IPS-18a (cell line): ENCODE results near the gene PRUNE2.
"Not testable (repeated sequence)": the region's sequence is repeated elsewhere in the genome, so short reads cannot be mapped to it uniquely, and the experiment has no call there.

Experiments used
- H3K27ac ChIP-seq: one replicate; pipeline ENCODE4 v1.5.1; 2013; ENCODE audit warnings: low read length
- H3K27me3 ChIP-seq: one replicate; pipeline ENCODE4 v1.6.1; 2013; ENCODE audit warnings: mild to moderate bottlenecking, low read length; ENCODE audit not compliant: control insufficient read depth, insufficient read depth
- H3K36me3 ChIP-seq: one replicate; pipeline ENCODE4 v1.6.1; 2013; ENCODE audit warnings: low read depth, low read length; ENCODE audit not compliant: control insufficient read depth
- H3K4me1 ChIP-seq: one replicate; pipeline ENCODE4 v1.6.1; 2013; ENCODE audit warnings: low read depth, low read length; ENCODE audit not compliant: control insufficient read depth
- H3K4me3 ChIP-seq: one replicate; pipeline ENCODE4 v1.5.1; 2013; ENCODE audit warnings: low read length
- H3K9ac ChIP-seq: one replicate; pipeline ENCODE4 v1.6.1; 2013; ENCODE audit warnings: mild to moderate bottlenecking, low read length, moderate library complexity
- H3K9me3 ChIP-seq: one replicate; pipeline ENCODE4 v1.6.1; 2013; ENCODE audit warnings: low read depth, low read length; ENCODE audit not compliant: control insufficient read depth

The PRUNE2 gene

DNA sequence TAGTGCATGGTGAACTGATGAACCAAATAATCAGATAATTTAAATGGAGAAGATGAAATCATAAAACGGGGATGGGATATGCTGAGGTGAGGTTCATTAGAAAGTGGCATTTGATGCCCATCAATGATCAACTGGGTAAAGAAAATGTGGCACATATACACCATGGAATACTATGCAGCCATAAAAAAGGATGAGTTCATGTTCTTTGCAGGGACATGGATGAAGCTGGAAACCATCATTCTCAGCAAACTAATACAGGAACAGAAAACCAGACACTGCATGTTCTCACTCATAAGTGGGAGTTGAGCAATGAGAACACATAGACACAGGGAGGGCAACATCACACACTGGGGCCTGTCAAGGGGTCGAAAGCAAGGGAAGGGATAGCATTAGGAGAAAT is 47.7 kb downstream of the PRUNE2 start:
- H3K27me3 ChIP-seq, H3K4me3 ChIP-seq, H3K4me1 ChIP-seq, H3K9ac ChIP-seq, H3K9me3 ChIP-seq, H3K27ac ChIP-seq, H3K36me3 ChIP-seq: not testable (repeated sequence)

DNA sequence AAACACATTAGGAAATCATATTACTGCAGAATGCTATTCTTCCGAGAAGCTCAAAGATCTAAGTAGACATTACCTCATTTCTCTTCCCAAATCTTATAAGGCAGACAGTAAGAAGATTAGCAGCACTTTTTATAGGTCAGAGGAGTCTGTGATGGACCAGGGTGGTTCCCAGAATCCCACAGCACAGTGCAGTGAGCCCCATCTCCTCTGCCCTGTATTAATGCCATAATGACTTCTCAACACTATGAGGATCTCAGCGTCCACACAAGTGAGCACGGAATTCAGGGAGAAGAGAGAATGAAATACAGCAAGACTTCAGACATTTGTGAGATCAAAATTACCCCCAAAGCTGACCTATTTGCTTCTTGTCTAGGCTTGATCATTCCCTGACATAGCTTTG is 49.9 kb downstream of the PRUNE2 start:
- Histone ChIP-seq H3K9me3 (no peaks in the 10 kb centered on the region), H3K27me3 (no peaks in the 10 kb centered on the region), H3K9ac (no peak overlapping the region), H3K4me3 (no peak overlapping the region), H3K4me1 (peaks cover 5% of the 10 kb centered on the region), H3K36me3 (no peaks in the 10 kb centered on the region), H3K27ac (no peak overlapping the region)

DNA sequence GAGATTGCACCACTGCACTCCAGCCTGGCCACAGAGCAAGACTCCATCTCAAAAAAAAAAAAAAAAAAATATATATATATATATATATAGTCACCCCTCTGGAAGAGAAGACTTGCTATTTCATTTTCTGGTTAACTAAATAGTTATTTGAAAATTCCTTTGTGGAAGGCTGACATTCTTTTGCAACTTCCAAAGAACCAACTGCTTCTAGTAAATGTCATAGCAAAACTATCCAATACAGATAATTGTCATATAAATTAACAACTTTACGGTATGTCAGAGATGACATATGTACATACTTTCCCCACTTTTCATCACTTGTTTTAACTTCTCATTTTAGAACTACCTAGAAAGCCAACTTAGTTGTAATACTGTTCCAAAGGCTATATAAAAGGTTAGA is 50.9 kb downstream of the PRUNE2 start:
- Histone ChIP-seq H3K4me3 (no peak overlapping the region), H3K9ac (no peak overlapping the region), H3K36me3 (no peaks in the 10 kb centered on the region), H3K27ac (no peak overlapping the region), H3K9me3 (no peaks in the 10 kb centered on the region), H3K27me3 (no peaks in the 10 kb centered on the region), H3K4me1 (peaks cover 5% of the 10 kb centered on the region)

DNA sequence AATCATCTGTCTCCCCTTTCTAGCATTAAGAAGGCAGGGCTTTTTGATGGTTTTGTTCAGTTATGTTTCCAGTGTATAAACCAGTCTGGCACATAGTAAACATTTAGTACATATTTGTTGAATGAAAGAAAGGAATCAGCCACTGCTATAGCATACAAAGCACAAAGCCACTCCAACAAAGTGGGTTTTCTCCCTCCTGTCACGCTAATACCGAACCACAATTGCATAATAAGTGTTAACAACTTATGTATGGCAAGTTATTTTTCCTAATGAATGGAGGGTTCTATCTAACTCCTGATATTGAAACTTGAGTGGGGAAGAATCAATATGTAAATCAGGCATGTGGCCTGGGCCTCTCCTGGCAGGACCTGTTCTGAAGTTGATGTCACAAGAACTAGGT is 53.9 kb downstream of the PRUNE2 start:
- Histone ChIP-seq H3K27me3 (no peaks in the 10 kb centered on the region), H3K4me1 (peaks cover 5% of the 10 kb centered on the region), H3K9me3 (no peaks in the 10 kb centered on the region), H3K4me3 (no peak overlapping the region), H3K36me3 (no peaks in the 10 kb centered on the region), H3K27ac (no peak overlapping the region), H3K9ac (no peak overlapping the region)

DNA sequence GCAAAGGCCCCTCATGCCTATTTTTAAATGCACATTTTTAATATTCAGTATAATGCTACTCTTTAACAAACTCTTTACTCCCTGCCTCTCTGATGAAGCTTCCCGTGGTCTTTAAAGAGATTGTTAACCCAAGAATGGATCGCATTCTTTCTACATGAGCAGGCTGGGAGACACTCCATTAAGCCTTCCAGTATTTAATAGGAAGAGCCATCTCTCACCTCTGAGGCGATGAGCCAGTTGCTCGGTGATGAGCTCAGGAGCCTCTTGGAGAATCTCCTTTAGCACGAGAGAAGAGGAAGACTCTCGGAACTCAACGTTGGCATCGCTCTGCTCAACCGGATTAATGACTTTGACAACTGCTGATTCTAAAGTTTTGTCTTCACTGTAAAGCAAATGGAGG is 59.6 kb downstream of the PRUNE2 start:
- H3K9ac ChIP-seq = no peak overlapping the region
- H3K4me1 ChIP-seq = no peaks in the 10 kb centered on the region
- H3K27ac ChIP-seq = no peak overlapping the region
- no peaks in the 10 kb centered on the region for H3K27me3 ChIP-seq
- no peaks in the 10 kb centered on the region for H3K9me3 ChIP-seq
- H3K36me3 ChIP-seq = no peaks in the 10 kb centered on the region
- H3K4me3 ChIP-seq = no peak overlapping the region

DNA sequence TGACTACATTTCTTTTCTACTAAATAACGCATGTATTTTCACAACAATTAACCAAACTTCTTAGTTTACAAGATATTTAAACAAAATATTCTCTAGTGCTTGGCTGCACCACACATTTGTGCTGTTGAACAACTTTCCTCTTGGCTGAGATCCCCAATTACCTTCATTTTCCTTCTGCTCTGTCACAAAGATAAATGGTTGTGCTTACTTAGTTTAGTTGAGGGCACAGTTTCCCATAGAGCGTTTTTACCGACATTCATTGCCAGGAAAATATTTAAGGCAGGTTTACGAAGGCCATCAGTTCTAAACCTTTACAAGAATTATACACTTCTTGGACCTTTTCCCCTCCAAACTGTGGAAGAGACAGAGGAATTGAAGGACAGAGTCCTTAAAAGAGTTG is 60.7 kb downstream of the PRUNE2 start:
- Histone ChIP-seq H3K36me3 (no peaks in the 10 kb centered on the region), H3K27me3 (no peaks in the 10 kb centered on the region), H3K4me3 (no peak overlapping the region), H3K27ac (no peak overlapping the region), H3K9me3 (no peaks in the 10 kb centered on the region), H3K9ac (no peak overlapping the region), H3K4me1 (no peaks in the 10 kb centered on the region)

DNA sequence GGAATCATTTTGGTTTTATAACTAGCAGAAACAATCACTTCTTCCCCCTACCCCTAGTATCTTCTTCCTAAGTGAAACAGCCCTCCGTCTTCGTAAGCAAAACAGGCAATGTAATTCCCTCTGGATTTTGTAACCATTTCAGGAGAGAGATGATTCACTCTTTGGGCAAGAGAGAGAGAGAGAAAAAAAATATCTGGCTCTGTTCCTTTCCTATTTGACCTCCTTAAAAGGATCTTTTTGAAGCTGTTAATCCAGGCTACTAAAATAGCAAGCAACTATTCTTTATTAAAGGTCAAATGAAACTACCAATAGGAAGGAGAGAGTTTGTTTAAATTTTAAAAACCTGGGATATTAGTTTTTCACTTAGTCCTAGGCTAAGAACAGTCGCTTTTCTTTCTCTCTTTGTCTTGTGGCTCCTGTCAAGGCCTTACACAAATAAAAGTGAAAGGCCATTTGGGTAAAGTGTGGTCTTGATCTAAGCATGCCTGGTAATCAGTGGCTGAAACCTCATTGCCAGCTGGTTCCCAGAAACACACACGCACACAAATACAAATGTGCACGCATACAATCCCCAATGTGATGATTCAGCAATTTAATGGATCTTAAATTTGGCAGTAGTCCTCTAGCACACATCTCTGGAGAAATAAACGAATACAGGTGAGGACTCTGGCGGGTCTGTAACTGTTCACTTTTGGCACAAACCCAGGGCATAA is 70.2 kb downstream of the PRUNE2 start:
- no peaks in the 10 kb centered on the region for H3K27me3 ChIP-seq
- no peak overlapping the region for H3K27ac ChIP-seq
- H3K4me3 ChIP-seq = no peak overlapping the region
- H3K9me3 ChIP-seq = no peaks in the 10 kb centered on the region
- H3K36me3 ChIP-seq = no peaks in the 10 kb centered on the region
- H3K9ac ChIP-seq = no peak overlapping the region
- H3K4me1 ChIP-seq = peaks cover 3% of the 10 kb centered on the region

DNA sequence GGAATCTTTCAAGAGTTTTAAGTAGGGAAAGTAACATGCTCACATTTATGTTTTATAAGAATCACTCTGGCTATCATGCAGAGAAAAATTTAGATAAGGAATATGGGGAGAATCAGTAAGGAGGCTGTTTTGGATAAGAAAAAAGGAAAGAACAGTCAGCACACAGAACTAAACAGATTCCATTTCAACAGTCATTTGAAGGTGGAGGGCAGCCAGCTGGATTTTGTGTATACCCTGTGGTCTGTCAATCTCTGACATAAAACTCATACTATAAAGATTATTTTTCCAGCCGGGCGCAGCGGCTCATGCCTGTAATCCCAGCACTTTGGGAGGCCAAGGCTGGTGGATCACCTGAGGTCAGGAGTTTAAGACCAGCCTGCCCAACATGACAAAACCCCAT is 77.5 kb downstream of the PRUNE2 start:
- no peak overlapping the region for H3K27ac ChIP-seq
- H3K4me1 ChIP-seq = peaks cover 4% of the 10 kb centered on the region
- H3K4me3 ChIP-seq = no peak overlapping the region
- H3K9me3 ChIP-seq = no peaks in the 10 kb centered on the region
- H3K27me3 ChIP-seq = no peaks in the 10 kb centered on the region
- no peak overlapping the region for H3K9ac ChIP-seq
- H3K36me3 ChIP-seq = no peaks in the 10 kb centered on the region

DNA sequence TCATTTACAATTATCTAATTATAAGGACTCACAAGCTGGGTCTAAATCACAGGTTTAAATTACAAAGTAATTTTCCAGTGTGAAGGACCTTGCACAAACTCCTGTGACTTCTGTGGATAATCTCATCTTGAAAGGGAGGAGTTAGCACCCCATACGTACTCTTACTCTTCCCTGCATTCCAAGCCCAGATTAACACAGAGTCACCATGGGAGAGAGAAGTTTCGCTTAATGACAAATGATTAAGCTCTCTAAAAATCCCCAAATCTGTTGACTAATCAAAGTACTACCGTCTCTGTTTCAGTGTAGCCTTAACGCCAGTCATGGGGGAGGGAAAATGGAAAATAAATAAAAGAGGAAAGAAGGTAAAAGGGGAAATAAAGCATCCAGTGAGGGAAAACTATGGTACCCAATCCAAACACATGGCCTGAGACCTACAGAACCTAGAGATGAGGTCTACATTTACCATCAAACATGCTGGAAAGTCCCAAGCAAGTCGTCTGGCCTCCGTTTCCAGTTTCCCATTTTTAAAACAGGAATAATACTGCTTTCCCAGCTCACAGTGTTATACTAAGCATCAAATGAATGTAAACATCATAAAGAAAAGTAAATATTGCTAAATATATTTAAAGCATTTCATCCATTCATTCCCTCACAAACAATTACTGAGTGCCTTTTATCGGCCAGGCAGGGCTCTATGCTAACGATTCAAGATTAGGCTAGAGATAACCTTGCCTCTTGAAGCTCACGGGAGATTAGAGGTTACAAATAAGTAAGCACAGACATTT is 78.4 kb downstream of the PRUNE2 start:
- no peak overlapping the region for H3K4me3 ChIP-seq
- peaks cover 4% of the 10 kb centered on the region for H3K4me1 ChIP-seq
- H3K27ac ChIP-seq = no peak overlapping the region
- H3K27me3 ChIP-seq = no peaks in the 10 kb centered on the region
- H3K9me3 ChIP-seq = no peaks in the 10 kb centered on the region
- H3K9ac ChIP-seq = no peak overlapping the region
- H3K36me3 ChIP-seq = no peaks in the 10 kb centered on the region

DNA sequence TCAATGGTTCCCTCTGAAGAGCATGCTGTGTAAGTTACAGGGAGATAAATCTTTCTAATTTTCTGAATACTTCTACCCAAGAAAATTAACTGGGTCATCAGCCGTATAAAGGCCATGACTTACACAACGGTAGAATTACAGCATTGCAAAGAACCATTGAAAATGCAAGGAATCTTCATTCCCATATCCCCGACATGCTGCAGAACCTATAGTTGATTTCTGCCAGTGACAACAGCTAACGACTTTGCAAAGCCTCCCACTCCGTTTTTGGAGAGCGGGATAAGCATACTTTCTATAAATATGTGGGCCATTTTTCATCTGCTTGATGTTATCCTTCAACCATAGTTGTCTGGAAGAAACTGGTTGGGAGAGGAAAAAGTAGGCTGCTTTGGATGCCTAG is 85.5 kb downstream of the PRUNE2 start:
- H3K27ac ChIP-seq = no peak overlapping the region
- no peaks in the 10 kb centered on the region for H3K27me3 ChIP-seq
- H3K4me1 ChIP-seq = peaks cover 4% of the 10 kb centered on the region
- H3K4me3 ChIP-seq = no peak overlapping the region
- no peaks in the 10 kb centered on the region for H3K36me3 ChIP-seq
- H3K9me3 ChIP-seq = no peaks in the 10 kb centered on the region
- H3K9ac ChIP-seq = no peak overlapping the region

DNA sequence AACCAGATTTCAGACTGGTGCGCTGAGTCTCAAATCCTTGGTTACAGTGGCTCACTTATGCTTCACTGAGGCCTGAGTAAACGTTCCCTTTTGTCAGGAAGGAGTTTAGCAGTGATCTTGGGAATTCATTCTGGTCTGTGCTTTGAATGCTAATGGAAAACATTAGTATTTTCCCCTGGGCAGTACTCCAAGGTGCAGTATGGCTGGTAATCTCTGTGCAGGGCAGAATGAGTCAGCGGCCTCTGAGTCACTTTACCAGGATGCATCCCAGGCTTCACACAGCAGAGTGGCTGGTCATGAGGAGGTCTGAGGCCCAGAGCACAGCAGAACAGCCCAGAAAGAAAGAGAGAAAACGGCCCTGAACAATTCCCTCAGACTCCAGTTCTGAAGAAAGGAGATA is 87.6 kb downstream of the PRUNE2 start:
- H3K27me3 ChIP-seq = no peaks in the 10 kb centered on the region
- H3K9ac ChIP-seq = no peak overlapping the region
- no peaks in the 10 kb centered on the region for H3K9me3 ChIP-seq
- H3K4me3 ChIP-seq = no peak overlapping the region
- no peaks in the 10 kb centered on the region for H3K36me3 ChIP-seq
- H3K4me1 ChIP-seq = no peaks in the 10 kb centered on the region
- no peak overlapping the region for H3K27ac ChIP-seq

DNA sequence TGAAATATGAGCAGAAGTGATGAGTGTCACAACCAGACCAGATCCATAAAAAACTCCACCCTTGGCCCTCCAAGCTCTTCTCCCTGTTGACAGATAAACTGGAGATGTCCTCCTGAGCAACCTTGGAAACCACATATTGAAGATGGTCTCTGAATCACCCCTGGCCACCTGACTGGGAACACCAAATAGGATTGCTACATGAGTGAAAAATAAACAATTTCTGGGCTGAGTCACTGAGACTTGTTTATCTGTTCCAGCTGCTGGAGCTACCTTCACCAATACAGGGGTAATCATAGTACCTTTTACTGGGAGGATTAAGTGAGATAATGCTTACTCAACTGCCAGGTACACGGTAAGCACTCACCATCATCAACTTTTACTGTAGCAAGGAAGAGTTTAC is 88.4 kb downstream of the PRUNE2 start:
- no peaks in the 10 kb centered on the region for H3K27me3 ChIP-seq
- no peaks in the 10 kb centered on the region for H3K4me1 ChIP-seq
- no peak overlapping the region for H3K4me3 ChIP-seq
- no peak overlapping the region for H3K27ac ChIP-seq
- no peaks in the 10 kb centered on the region for H3K36me3 ChIP-seq
- no peaks in the 10 kb centered on the region for H3K9me3 ChIP-seq
- no peak overlapping the region for H3K9ac ChIP-seq
